ENCODE results near the gene MICALL2.

MICALL2 gene

DNA sequence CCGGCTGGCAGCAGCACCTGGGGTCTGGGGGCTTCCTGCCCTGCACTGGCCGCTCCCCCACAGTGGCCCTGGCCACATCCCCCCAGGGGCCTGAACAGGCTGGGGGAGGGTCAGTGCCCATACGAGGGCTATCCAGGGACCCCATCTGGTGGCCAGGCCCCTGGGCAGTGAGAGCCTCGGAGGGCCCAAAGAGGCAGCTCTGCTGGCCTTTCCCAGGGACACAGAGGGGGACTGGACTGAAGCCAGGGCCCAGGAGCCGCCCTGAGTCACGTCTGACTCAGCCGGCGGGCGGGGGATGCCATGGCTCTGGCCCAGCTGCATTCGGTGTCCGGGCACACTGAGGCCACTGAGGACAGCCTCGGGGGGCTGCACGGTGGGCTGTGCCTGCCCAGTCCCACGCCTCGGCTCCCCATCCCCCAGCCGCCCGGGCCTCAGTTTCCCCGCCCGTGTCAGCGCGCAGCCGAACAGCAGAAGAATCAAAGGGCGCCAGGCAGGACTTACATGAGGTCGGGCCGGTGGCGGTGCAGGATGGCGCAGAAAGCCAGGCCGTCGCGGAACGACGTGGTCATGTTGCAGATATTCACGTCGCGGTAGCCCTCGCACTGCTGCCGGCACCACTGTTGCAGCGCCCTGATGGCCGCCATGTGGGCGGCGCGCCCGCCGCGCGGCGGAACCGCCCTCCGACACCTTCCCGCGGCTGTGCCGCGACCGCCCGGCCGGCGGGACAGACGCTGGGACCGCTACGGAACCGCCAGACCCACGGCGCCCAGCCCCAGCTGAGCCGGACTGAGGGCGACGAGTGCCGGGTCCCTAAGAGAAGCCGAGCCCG is at the start of gene MICALL2:
Gene MICALL2, minus strand, starts transcription at position 788 of the 829 bp plus-strand sequence. Its CDS starts 144 bp downstream, at position 644.
- FAIRE-seq = no peak

DNA sequence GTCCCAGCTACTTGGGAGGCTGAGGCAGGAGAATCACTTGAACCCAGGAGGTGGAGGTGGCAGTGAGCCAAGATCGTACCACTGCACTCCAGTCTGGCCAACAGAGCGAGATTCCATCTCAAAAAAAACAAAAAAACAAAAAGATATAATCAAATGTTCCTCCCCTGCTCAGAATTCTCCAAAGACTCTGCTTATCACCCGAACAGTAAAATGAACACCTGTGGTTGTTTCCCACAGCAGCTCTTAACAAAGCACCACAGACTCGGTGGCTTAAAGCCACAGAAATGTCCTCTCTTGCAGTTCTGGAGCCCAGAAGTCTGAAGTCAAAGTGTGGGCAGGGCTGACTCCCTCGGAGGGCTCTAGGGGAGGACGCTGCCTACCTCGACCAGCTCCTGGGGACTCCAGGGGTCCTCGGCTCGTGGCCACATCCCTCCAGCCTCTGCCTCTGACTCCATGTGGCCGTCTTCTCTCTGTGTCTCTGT is 49.0 kb upstream of the MICALL2 start:
- no peak for FAIRE-seq

DNA sequence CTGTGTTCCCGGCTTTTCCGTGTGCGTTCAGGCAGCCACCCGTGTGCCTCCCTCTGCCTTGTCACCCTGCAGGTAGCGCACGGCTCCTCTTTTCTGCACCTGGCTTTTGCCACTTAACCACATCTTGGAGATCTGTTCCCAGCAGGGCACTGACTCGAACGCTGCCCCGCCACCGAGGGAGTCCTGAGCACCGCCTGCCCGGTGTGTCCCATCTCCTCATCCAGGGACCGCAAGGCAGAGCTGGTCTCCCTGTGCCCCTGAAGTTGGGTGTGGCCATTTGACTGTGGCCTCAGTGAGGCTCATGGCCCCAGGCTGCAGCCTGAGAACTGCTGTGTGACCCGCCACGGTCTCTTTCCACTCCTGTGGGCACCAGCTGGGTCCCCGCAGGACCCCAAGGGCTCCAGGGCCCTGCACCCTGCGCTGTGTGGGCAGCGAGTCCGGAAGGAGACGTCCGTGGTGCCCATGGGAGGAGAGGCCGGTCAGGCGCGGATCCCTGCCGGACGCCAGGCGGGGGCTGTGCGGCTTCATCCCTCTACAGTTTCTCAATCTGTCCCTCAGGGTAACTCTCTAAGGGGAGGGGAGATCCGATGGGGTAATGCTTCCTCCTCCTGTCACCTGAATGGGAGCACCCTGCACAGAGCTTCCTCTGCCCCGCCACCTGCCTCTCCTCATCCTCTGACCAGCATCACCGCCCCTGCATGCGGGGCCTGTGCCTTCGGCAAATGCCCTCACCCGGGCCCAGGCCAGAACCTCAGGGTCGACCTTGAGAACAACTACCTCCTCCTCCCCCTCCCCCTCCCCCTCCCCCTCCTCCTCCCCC is 46.7 kb upstream of the MICALL2 start:
- FAIRE-seq = no peak

DNA sequence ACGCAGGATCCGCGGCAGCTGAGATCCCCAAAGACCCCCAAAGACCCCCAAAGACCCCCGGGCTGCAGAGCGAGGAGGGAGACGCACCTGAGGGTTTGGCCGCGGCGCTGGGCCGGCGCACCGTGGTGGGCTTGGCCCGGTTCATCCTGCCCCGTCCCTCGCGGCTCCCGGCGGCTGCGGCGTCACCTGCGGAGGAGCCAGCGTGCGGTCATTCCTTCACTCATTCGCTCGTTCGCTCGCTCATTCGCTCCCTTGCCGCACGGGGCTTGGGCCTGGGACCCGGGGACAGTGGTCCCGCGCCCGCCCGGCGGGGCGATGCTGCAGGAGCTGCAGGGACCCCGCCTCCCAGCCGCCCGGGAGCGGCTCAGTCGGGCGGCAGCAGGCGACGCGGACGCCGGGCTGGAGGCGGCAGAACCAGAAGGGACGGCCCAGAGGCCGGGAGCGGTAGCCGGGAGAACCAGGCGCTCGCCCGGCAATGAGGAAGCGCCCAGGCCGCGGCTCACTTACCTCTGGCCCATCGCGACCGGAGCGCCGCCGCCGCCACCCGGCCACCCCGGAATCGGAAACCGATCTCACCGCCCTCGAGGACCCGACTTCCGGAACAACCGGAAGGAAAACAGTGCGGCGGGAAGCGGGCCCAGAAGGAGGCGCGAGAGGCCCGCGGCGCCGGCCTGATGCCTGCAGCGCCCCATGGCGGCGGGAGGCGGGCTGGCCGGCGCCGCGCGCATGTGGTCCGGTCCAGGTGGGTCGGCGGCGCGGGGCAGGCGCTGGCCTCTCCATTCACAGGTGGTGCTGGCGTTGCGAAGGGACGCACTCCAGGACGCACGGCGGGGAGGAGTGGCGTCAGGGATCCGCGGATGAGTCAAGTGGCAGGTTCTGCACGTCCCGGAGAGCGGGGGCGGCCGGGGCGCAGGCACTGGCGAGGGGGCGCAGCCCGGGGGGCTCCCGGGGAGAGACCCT is 44.8 kb upstream of the MICALL2 start, which contains the start of gene INTS1:
Gene INTS1, minus strand, starts transcription at position 574 of the 960 bp plus-strand sequence. Its CDS starts 429 bp downstream, at position 145.
- peak; percentile 41 for FAIRE-seq

DNA sequence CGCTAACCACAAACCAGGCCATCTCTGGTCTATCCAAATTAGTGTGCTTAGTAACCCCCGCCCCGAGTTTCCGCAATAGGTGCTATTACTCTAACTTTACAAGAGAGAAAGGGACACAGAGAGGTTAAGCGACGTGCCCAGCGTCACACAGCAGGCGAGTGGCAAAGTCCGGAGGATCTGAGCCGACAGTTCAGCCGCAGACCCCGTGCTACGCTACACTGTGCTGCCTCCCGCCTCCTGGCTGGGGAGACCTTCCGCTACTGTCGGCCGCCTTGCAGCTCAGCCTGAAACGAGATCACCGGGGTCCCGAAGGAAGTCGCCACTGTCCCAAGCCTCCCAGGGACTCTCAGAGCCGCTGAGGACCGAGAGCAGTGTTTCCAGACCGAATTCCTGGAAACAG is 44.1 kb upstream of the MICALL2 start:
- FAIRE-seq = no peak

DNA sequence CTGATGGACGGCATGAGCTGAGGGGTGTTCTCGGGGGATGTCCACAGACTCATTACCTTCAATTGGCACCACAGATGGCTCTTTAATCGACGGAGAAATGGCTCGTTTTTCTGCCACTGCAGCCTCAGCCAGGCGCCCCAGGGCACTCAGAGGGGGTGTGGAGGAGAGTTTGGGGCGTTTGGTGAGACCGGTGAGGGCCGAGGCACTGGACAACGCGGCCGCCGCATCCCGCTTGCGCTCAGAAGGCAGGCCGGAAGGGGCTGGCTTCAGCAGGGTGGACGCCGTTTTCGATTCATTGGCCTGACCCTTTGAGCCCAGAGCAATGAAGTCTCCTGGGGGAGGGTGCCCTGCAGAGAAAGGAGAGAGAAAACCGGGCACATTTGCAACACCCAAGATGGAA is 43.6 kb upstream of the MICALL2 start:
- no peak for FAIRE-seq

DNA sequence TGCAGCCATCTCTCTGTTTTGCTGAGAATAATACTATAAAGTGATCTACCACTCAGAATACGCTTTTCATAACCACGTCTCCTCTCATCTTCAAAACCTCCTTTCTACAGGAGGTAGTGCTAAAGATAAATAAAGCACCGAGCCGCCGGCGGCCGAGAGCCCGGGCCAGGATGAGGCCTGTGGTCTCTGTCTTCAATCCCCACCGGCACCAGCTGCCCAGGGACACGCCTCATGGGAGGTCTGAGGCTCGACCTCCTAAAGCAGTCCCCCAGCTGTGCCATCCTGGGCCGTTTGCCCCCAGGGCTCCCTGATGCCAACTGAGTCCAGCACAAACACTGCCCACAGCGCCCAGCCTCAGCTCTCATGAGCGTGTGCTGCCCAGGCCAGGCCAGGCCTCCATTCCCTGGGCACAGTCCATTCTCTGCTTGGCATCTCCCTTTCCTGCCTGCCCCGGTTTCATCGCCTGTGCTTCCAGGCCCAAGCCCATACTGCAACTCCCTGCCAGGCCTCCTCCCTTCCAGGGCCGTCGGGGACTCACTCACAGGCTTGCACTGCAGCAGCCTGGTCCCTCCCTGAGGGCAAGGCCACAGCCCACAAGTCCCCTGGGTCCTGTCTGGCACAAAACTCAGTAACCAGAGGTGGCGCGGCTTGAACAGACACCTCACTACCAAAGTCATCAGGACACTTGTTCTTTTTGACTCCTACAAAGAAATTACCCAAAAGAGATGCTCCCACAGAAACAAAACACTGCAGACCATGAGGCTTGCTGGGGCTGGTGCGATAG is 42.4 kb upstream of the MICALL2 start:
- FAIRE-seq = no peak

DNA sequence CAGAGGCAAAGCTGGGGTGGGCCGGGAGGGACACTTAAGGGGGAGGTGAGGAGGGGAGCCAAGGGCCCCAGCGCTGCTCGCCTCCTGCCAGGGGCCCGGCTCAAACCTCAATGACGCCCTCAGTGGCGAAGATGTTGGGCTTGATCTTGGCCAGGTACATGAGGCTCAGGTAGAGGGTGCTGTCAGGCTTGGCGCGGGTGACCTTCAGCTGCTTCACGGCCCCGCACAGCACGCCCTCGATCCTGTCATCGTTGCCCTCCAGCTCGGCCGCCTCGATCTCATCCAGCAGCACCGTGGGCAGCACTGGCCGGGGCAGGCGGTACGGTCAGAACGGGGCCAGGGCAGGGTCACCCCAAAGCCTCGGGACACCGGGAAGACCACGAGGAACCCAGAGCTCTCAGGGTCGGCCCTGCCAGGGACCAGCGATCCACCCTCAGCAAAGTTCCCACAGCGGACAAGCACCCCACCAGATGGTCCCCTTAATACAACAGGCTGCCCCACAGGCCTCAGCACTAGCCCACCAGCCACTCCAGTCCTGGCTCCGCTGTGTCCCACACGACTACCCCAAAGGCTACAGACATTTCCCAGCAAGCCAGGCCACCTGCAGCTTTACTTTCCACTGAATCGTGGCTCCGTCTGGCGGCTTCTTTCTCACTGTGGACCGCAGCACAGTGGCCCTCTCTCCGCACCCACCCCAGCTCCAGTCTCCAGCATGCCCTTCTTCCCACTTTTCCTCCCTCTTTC is 41.0 kb upstream of the MICALL2 start:
- FAIRE-seq = no peak

DNA sequence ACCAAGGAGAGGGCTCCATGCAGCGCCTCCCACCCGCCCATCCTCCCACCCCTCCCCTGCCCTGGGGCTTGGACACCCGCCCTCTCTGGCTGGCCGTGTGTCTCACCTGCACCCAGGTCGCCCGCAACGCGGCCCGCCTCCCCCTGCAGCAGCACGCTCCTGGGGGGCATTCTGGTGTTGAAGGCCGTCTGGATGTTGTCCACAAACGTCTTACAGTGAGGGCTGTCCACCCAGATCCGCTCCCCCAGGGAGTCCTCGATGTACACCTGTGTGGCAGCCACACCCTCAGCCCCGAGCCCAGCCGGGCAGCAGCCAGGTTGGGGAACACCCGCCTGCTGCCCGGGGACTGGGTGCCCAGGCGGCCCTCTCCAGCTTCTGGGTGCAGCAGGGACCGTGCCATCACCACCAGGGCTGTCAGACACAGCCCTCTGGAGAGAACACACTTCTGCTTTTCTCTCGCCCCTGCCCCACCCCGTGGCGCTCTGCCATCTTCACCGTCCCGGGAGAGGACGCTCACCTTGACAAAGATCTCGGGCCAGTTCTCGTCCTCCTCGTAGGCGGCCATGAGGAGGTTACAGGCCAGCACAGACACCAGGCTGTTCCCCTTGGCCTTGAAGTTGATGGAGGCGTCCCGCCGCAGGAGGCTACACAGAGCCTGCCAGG is 40.2 kb upstream of the MICALL2 start:
- FAIRE-seq = no peak

DNA sequence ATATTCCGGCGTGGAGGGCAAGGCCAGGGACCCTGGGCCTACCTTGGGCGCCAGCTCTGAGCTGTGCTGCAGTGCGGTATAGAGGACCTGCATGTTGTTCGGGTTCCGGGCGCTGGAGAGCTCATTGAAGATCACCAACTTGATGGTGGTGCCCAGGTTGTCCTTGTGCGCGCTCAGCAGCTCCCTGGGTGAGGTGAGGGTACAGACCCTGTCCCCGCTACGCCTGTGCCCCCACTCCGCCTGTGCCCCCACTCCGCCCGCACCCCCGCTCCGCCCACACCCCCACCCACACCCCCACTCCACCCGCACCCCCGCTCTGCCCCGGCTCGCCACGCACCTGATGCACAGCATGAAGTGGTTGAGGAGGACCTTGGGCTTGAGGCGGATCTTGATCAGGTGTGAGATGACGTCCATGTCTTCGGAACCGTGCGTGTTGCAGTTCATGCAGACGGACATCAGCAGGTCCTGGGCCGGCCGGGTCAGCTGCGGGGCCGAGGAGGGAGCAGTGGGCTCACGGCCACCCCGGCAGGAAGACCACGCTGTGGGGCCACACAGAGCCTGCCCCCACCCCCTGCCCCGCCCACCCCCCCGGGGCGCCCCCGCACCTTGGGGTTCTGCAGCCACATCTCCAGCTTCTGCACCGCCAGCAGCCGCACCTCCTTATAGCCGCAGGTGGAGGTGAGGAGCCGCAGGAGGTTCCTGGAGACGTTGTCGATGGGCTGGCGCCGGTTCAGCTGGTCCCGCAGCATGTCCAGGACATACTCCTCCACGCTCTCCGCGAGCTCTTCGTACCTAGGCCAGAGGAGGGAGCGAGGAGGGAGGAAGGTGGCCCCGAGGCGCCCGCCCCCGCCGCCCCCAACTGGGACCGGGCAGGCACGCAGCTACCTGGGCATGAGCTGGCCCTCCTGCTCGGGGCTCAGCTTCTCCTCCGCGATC is 39.4 kb upstream of the MICALL2 start:
- no peak for FAIRE-seq

DNA sequence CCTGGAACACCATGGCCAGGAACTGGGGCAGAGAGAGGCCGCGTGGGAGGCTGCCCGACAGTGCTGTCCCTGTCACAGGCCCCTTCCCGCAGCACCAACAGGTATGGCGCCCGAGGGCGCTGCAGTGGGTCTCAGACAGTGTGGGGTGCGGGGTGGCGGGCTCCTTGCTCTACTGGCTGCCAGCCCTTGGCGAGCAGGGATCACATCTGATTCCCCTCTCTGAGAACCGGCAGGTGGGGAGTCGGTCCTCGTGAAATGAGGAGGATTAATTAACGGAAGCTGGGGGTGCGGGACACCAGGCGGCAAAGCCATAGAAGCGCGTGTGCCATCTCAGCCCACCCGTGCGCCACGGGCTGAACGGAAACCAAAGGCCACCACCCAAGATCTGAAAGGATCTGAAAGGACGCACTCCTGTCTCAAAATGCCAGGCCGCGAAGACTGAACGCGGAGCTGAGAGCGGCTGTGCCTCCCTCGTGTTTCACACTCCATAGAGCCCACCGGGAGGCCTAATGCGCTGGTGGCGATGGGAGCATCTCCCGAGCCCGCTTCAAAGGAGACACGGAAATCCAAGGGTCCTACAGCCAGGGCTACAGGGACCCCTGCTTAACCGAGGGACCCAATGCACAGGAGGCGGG is 38.1 kb upstream of the MICALL2 start:
- FAIRE-seq = no peak

DNA sequence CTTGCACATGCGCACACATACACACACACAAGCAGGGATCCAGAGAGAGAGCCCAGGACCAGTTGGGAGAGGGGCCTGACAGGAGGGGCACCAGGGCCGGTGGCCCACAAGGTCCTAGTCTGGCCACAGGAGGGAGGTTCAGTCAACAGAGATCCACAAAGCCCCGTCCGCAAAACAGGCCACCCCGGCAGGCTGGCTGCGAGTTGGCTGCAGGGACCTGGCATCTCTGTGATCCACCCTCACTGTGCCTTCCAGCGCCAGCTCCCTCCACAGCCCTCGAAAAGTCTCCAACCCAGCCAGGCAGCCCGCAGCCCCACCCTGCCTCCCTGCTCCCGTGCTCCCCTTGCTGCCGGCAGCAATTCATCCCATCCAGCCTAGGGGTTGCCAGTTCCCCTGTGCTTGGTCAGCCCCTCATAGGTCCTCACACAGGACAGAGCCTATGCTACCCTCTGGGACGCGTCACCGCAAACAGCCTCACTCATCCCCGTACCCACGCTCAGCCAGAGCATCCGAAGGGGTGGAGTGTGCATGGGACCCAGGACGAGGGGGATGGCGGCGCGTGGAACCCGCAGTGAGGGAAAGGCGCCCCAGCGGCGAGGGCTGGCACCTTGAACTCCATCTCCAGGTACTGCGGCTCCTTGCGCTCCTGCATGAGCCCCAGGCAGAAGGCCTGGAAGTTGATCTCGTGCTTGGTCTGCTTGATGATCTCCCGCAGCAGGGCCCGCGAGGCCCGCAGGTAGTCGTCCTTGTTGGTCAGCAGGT is 37.4 kb upstream of the MICALL2 start:
- FAIRE-seq = no peak

DNA sequence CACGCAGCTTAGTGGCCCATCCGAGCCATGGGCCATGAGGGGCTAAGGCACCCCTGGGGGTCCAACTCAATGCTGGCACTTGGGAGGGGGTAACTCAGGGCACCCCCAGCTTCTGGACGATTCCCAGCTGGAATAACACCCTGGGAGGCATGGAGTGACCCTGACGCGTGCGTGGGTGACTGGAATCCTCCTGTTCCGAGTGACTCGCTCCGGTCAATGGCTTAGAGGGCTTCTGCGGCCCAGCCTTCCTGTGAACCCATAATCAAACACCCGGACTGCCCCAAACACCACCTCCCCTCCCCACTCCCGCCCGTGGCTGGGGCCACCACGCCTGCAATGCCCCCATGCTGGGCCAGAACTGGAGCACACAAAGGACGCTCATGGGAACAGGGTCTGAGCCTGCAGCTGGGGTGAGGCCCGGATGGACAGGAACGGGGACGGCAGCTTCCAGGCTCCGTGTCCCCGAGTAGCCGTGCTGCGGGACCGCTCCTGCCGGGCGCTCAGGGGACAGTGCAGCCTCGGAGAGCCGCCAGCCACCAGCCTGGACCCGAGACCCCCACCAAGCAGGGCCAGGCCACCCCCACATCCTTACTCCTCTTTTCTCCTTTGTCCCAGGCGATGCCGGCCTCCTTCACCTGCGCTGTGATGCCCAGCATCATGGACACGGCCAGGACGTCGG is 36.4 kb upstream of the MICALL2 start:
- no peak for FAIRE-seq

DNA sequence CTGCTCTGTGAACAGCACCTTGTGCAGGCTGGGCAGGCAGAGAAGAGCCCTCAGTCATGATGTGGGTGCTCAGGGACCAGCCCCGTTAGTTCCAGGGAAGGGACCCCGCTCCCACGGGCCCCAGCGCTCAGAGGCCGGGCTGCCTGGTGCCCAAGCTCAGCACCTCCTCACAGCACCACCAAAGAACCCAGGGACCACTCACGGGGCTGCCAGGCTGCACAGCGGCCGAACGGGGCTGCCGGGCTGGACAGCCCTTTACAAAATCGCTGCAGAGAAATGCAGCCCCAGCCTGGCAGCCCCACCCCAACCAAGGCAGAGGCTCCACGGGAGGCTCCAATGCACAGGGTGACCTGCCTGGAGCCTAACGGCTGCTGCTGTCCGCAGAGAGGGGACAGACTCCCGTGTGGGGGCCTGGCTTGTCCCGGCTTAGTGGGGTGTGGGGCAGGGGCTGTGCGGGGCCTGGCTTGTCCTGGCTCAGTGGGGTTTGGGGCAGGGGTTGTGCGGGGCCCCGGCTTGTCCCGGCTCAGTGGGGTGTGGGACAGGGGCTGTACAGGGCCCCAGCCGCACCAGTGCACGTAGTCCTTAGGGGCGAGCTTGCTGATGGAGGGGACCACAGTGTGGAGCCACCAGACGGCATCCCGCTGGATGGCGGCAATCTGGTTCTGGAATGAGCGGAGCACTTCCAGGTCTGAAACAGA is 35.7 kb upstream of the MICALL2 start:
- FAIRE-seq = no peak

DNA sequence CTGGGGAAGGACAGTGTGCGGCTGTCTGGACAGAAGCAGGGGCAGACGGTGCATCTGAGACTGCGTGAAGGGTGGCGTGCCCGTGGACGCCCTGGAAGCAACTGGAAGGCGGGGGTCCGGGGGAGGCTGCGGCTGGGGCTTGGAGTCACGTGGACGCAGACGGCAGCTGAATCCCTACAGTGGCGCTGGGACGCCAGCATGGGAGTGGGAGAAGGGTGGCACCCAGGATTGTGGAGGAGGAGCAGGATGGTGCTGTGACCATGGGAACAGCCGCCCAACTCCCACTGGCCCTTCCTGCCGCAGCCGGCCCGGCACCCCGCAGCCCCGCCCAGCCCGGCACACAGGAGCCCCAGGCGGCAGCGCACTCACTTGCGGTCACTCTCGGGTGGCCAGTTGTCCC is 35.2 kb upstream of the MICALL2 start:
- FAIRE-seq = no peak

DNA sequence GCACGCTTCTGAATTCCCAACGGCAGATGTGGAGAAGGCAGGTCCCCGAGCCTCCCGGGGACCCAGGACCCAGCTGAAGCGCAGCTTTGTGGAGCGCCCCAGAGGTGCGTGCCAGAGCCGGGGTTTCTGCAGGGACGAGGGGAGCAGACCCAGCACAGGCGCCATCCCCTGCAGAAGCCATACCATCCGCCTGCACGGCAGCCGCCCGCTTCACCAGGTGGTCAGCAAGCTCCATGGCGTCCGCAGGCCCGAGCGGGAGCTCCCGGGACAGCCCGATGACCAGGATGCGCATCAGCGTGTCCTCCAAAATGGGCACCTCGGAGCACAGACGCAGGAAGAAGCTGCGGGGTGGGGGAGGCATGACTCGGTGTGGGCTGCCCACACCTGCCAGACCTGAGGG is 34.3 kb upstream of the MICALL2 start:
- no peak for FAIRE-seq

DNA sequence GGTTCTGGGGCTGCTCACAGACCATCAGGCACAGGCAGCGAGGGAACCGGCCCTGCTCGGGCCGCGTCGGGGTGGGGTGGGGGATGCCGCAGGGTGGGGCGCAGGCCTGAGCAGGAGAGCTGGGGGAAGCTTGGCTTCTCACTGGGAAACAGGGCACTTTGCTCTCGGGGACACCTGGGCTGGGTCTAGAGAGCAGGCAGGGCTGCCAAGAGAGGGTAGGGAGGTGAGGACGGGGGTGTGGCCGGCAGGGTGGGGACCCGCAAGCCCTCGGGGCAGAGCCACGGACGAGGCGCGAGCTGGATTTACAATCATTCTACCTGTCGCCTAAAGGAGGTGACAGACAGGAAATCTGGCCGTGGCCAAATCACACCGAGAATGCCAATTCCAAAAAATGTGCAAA is 33.9 kb upstream of the MICALL2 start:
- no peak for FAIRE-seq

Measured in islet of Langerhans (tissue), 1 donor.